ENCODE measurements around the gene LGALS3BP. TPM values are rescaled to one million over a fixed set of nuclear protein-coding genes. Genes with fewer than 3 reads are reported as not detected.

The LGALS3BP gene
- total and polyA plus RNA-seq, 2 of the 13 experiments (the other 11 are each of a cell fraction or from before 2014, with no cell fraction given) = 137 to 332 TPM

GRCh38 chr17:78962345-78962983 lies 17.3 kb downstream of the LGALS3BP start (continued):
- TF ChIP-seq, protein P1, sequence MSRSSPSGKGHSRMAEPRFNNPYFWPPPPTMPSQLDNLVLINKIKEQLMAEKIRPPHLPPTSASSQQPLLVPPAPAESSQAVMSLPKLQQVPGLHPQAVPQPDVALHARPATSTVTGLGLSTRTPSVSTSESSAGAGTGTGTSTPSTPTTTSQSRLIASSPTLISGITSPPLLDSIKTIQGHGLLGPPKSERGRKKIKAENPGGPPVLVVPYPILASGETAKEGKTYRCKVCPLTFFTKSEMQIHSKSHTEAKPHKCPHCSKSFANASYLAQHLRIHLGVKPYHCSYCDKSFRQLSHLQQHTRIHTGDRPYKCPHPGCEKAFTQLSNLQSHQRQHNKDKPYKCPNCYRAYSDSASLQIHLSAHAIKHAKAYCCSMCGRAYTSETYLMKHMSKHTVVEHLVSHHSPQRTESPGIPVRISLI (CRISPR knock-in tag; IDR thresholded peaks at IDR 0.05; ENCODE audit: borderline replicate concordance) = peak; percentile 93
- TF ChIP-seq PREB (CRISPR knock-in tag; IDR thresholded peaks at IDR 0.05) (no peak), HNRNPK (IDR thresholded peaks at IDR 0.05; ENCODE audit: low read depth, low read length, poor library complexity, severe bottlenecking) (no peak), CEBPB (IDR thresholded peaks at IDR 0.05; ENCODE audit: borderline replicate concordance, low read depth, low read length) (peak; percentile 77; the same call in 1 of the 2 replicates), ZZZ3 (CRISPR knock-in tag; IDR thresholded peaks at IDR 0.05; ENCODE audit: borderline replicate concordance) (no peak), MAZ (IDR thresholded peaks at IDR 0.05; ENCODE audit: borderline replicate concordance, low read depth, low read length) (peak; percentile 48; the same call in 1 of the 2 replicates), MAZ (CRISPR knock-in tag; IDR thresholded peaks at IDR 0.05; ENCODE audit: low read depth) (0 out of 2 replicates have a peak, but pooled peaks have one; percentile 36), JUNB (CRISPR knock-in tag; IDR thresholded peaks at IDR 0.05; ENCODE audit: borderline replicate concordance) (peak; percentile 63), ZNF772 (CRISPR knock-in tag; IDR thresholded peaks at IDR 0.05) (no peak; the same call in 1 of the 2 replicates), HNRNPH1 (optimal IDR thresholded peaks at IDR 0.05; ENCODE audit: low read depth, low read length) (no peak), BCL3 (CRISPR knock-in tag; IDR thresholded peaks at IDR 0.05) (no peak), ZNF382 (CRISPR knock-in tag; IDR thresholded peaks at IDR 0.05; ENCODE audit: borderline replicate concordance) (no peak), ELF1 (CRISPR knock-in tag; IDR thresholded peaks at IDR 0.05) (peak; percentile 86), TEAD2 (CRISPR knock-in tag; IDR thresholded peaks at IDR 0.05) (no peak), WIZ (CRISPR knock-in tag; IDR thresholded peaks at IDR 0.05) (no peak), AKAP8 (CRISPR knock-in tag; IDR thresholded peaks at IDR 0.05) (no peak), ZNF143 (CRISPR knock-in tag; IDR thresholded peaks at IDR 0.05) (no peak), ZNF44 (CRISPR knock-in tag; IDR thresholded peaks at IDR 0.05) (no peak), ZNF737 (CRISPR knock-in tag; IDR thresholded peaks at IDR 0.05; ENCODE audit: borderline replicate concordance) (no peak; the same call in 1 of the 2 replicates), ZNF597 (CRISPR knock-in tag; IDR thresholded peaks at IDR 0.05) (no peak), KAT8 (CRISPR knock-in tag; IDR thresholded peaks at IDR 0.05) (peak; percentile 73; the same call in 1 of the 2 replicates), ZNF678 (CRISPR knock-in tag; IDR thresholded peaks at IDR 0.05) (no peak)
- TF ChIP-seq, protein P2, sequence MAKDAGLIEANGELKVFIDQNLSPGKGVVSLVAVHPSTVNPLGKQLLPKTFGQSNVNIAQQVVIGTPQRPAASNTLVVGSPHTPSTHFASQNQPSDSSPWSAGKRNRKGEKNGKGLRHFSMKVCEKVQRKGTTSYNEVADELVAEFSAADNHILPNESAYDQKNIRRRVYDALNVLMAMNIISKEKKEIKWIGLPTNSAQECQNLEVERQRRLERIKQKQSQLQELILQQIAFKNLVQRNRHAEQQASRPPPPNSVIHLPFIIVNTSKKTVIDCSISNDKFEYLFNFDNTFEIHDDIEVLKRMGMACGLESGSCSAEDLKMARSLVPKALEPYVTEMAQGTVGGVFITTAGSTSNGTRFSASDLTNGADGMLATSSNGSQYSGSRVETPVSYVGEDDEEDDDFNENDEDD (CRISPR knock-in tag; IDR thresholded peaks at IDR 0.05; ENCODE audit: borderline replicate concordance) = peak; percentile 3; the same call in 1 of the 2 replicates

Measured in HepG2 (cell line).